Measurements from ENCODE around the gene TIE1.

The TIE1 gene

GRCh38 chr1:43279666-43280065, 21.1 kb upstream of the TIE1 start:
- H2BK12ac ChIP-seq (ENCODE audit: low read length): no peak overlapping the region
- no peak overlapping the region for H4K91ac ChIP-seq (ENCODE audit: low read depth, low read length)
- no peaks in the 10 kb centered on the region for H3K27me3 ChIP-seq (ENCODE audit: insufficient read depth, low read length)
- H3K4me2 ChIP-seq (ENCODE audit: low read length): no peak overlapping the region
- H3K4ac ChIP-seq (ENCODE audit: low read depth, low read length): no peak overlapping the region
- no peaks in the 10 kb centered on the region for H3K9me3 ChIP-seq (ENCODE audit: insufficient read depth, low read depth, low read length)
- no peak overlapping the region for H2AFZ ChIP-seq (ENCODE audit: insufficient read depth, low read length, poor library complexity)
- no peak overlapping the region for H3K18ac ChIP-seq (ENCODE audit: low read length)
- H3K23ac ChIP-seq (ENCODE audit: low read length): no peak overlapping the region
- no peak overlapping the region for H3K14ac ChIP-seq (ENCODE audit: low read length)
- H4K12ac ChIP-seq (ENCODE audit: low read depth, low read length): no peak overlapping the region
- H2BK120ac ChIP-seq (ENCODE audit: insufficient read depth, low read length, poor library complexity): no peak overlapping the region
- peaks cover 1% of the 10 kb centered on the region in 2 experiments for H3K4me1 ChIP-seq (ENCODE audit: control insufficient read depth in 1 of 2, insufficient read depth in 2 of 2, low read length in 2 of 2)
- no peak overlapping the region for H2AK5ac ChIP-seq (ENCODE audit: low read length)
- no peaks in the 10 kb centered on the region for H3K79me2 ChIP-seq (ENCODE audit: control insufficient read depth, insufficient read depth, low read length, poor library complexity)
- no peak overlapping the region for H3K9ac ChIP-seq (ENCODE audit: low read length)
- no CpG with 5 or more reads among the region's 6 CpGs for WGBS (ENCODE audit: extremely low coverage, insufficient coverage, insufficient read length)
- H3K4me3 ChIP-seq (ENCODE audit: low read depth, low read length): no peak overlapping the region
- H3K27ac ChIP-seq (ENCODE audit: low read depth, low read length): no peak overlapping the region
- H3K36me3 ChIP-seq (ENCODE audit: control insufficient read depth in 1 of 2, insufficient read depth in 2 of 2, low read length in 2 of 2): no peaks in the 10 kb centered on the region
- no peaks in the 10 kb centered on the region for H3K79me1 ChIP-seq (ENCODE audit: low read length)
- no peak overlapping the region for H2BK5ac ChIP-seq (ENCODE audit: low read depth, low read length, poor library complexity)
- no peak overlapping the region for H4K8ac ChIP-seq (ENCODE audit: low read depth, low read length)
- DNase-seq: no peak

GRCh38 chr1:43280692-43281091, 20.1 kb upstream of the TIE1 start:
- no peak overlapping the region for H2AK5ac ChIP-seq (ENCODE audit: low read length)
- no peak overlapping the region for H4K91ac ChIP-seq (ENCODE audit: low read depth, low read length)
- no peak overlapping the region for H2AFZ ChIP-seq (ENCODE audit: insufficient read depth, low read length, poor library complexity)
- no peak overlapping the region for H2BK120ac ChIP-seq (ENCODE audit: insufficient read depth, low read length, poor library complexity)
- H3K9me3 ChIP-seq (ENCODE audit: insufficient read depth, low read depth, low read length): no peaks in the 10 kb centered on the region
- no peak overlapping the region for H3K23ac ChIP-seq (ENCODE audit: low read length)
- H3K27me3 ChIP-seq (ENCODE audit: insufficient read depth, low read length): no peaks in the 10 kb centered on the region
- H3K18ac ChIP-seq (ENCODE audit: low read length): no peak overlapping the region
- H3K36me3 ChIP-seq (ENCODE audit: control insufficient read depth in 1 of 2, insufficient read depth in 2 of 2, low read length in 2 of 2): no peaks in the 10 kb centered on the region
- no peak overlapping the region for H4K8ac ChIP-seq (ENCODE audit: low read depth, low read length)
- WGBS (ENCODE audit: extremely low coverage, insufficient coverage, insufficient read length): no CpG with 5 or more reads among the region's 2 CpGs
- no peak overlapping the region for H3K4ac ChIP-seq (ENCODE audit: low read depth, low read length)
- no peak overlapping the region for H2BK5ac ChIP-seq (ENCODE audit: low read depth, low read length, poor library complexity)
- no peak overlapping the region for H3K27ac ChIP-seq (ENCODE audit: low read depth, low read length)
- no peak for DNase-seq
- no peak overlapping the region for H2BK12ac ChIP-seq (ENCODE audit: low read length)
- H3K9ac ChIP-seq (ENCODE audit: low read length): no peak overlapping the region
- H4K12ac ChIP-seq (ENCODE audit: low read depth, low read length): no peak overlapping the region
- H3K79me2 ChIP-seq (ENCODE audit: control insufficient read depth, insufficient read depth, low read length, poor library complexity): no peaks in the 10 kb centered on the region
- H3K4me2 ChIP-seq (ENCODE audit: low read length): no peak overlapping the region
- no peaks in the 10 kb centered on the region for H3K79me1 ChIP-seq (ENCODE audit: low read length)
- H3K14ac ChIP-seq (ENCODE audit: low read length): no peak overlapping the region
- peaks cover 4 to 9% of the 10 kb centered on the region in 2 experiments for H3K4me1 ChIP-seq (ENCODE audit: control insufficient read depth in 1 of 2, insufficient read depth in 2 of 2, low read length in 2 of 2)
- no peak overlapping the region for H3K4me3 ChIP-seq (ENCODE audit: low read depth, low read length)

GRCh38 chr1:43282220-43283195, 18.3 kb upstream of the TIE1 start:
- Histone ChIP-seq H3K4me3 (ENCODE audit: low read depth, low read length) (no peak overlapping the region), H3K4me1 (ENCODE audit: control insufficient read depth in 1 of 2, insufficient read depth in 2 of 2, low read length in 2 of 2) (peaks cover 4 to 10% of the 10 kb centered on the region in 2 experiments), H3K14ac (ENCODE audit: low read length) (no peak overlapping the region), H4K12ac (ENCODE audit: low read depth, low read length) (no peak overlapping the region), H3K36me3 (ENCODE audit: control insufficient read depth in 1 of 2, insufficient read depth in 2 of 2, low read length in 2 of 2) (no peaks in the 10 kb centered on the region), H4K8ac (ENCODE audit: low read depth, low read length) (no peak overlapping the region), H4K91ac (ENCODE audit: low read depth, low read length) (no peak overlapping the region), H3K79me2 (ENCODE audit: control insufficient read depth, insufficient read depth, low read length, poor library complexity) (no peaks in the 10 kb centered on the region), H3K18ac (ENCODE audit: low read length) (no peak overlapping the region), H3K27me3 (ENCODE audit: insufficient read depth, low read length) (no peaks in the 10 kb centered on the region), H2BK120ac (ENCODE audit: insufficient read depth, low read length, poor library complexity) (no peak overlapping the region), H3K79me1 (ENCODE audit: low read length) (no peaks in the 10 kb centered on the region), H2BK5ac (ENCODE audit: low read depth, low read length, poor library complexity) (no peak overlapping the region), H2AK5ac (ENCODE audit: low read length) (no peak overlapping the region), H3K9me3 (ENCODE audit: insufficient read depth, low read depth, low read length) (no peaks in the 10 kb centered on the region), H2BK12ac (ENCODE audit: low read length) (no peak overlapping the region), H2AFZ (ENCODE audit: insufficient read depth, low read length, poor library complexity) (no peak overlapping the region), H3K4me2 (ENCODE audit: low read length) (no peak overlapping the region), H3K4ac (ENCODE audit: low read depth, low read length) (no peak overlapping the region), H3K9ac (ENCODE audit: low read length) (no peak overlapping the region), H3K27ac (ENCODE audit: low read depth, low read length) (no peak overlapping the region), H3K23ac (ENCODE audit: low read length) (no peak overlapping the region)
- no peak for DNase-seq
- no CpG with 5 or more reads among the region's 15 CpGs for WGBS (ENCODE audit: extremely low coverage, insufficient coverage, insufficient read length)

- Histone ChIP-seq H3K4me2 (ENCODE audit: low read length) (no peak overlapping the region), H3K9ac (ENCODE audit: low read length) (no peak overlapping the region), H2BK12ac (ENCODE audit: low read length) (no peak overlapping the region), H4K8ac (ENCODE audit: low read depth, low read length) (no peak overlapping the region), H2AFZ (ENCODE audit: insufficient read depth, low read length, poor library complexity) (no peak overlapping the region), H3K27ac (ENCODE audit: low read depth, low read length) (no peak overlapping the region), H4K12ac (ENCODE audit: low read depth, low read length) (no peak overlapping the region), H3K9me3 (ENCODE audit: insufficient read depth, low read depth, low read length) (no peaks in the 10 kb centered on the region), H3K23ac (ENCODE audit: low read length) (no peak overlapping the region), H2BK5ac (ENCODE audit: low read depth, low read length, poor library complexity) (no peak overlapping the region), H2BK120ac (ENCODE audit: insufficient read depth, low read length, poor library complexity) (no peak overlapping the region), H3K27me3 (ENCODE audit: insufficient read depth, low read length) (no peaks in the 10 kb centered on the region), H3K18ac (ENCODE audit: low read length) (no peak overlapping the region), H2AK5ac (ENCODE audit: low read length) (no peak overlapping the region), H3K79me2 (ENCODE audit: control insufficient read depth, insufficient read depth, low read length, poor library complexity) (no peaks in the 10 kb centered on the region), H3K79me1 (ENCODE audit: low read length) (no peaks in the 10 kb centered on the region), H3K14ac (ENCODE audit: low read length) (no peak overlapping the region), H3K4me1 (ENCODE audit: control insufficient read depth in 1 of 2, insufficient read depth in 2 of 2, low read length in 2 of 2) (peaks cover 4 to 10% of the 10 kb centered on the region in 2 experiments), H4K91ac (ENCODE audit: low read depth, low read length) (no peak overlapping the region), H3K4ac (ENCODE audit: low read depth, low read length) (no peak overlapping the region), H3K36me3 (ENCODE audit: control insufficient read depth in 1 of 2, insufficient read depth in 2 of 2, low read length in 2 of 2) (no peaks in the 10 kb centered on the region), H3K4me3 (ENCODE audit: low read depth, low read length) (no peak overlapping the region)
- no CpG with 5 or more reads among the region's 3 CpGs for WGBS (ENCODE audit: extremely low coverage, insufficient coverage, insufficient read length)
- DNase-seq: no peak
Measured at GRCh38 chr1:43284065-43284464, 16.7 kb upstream of the TIE1 start.
